Measurements from ENCODE around the gene FCER1G. TPM values are rescaled to one million over a fixed set of nuclear protein-coding genes. Genes with fewer than 3 reads are reported as not detected.

Gene FCER1G
- total RNA-seq, 2 donors from 2014 or later, result 16.8 to 77.8 TPM

DNA sequence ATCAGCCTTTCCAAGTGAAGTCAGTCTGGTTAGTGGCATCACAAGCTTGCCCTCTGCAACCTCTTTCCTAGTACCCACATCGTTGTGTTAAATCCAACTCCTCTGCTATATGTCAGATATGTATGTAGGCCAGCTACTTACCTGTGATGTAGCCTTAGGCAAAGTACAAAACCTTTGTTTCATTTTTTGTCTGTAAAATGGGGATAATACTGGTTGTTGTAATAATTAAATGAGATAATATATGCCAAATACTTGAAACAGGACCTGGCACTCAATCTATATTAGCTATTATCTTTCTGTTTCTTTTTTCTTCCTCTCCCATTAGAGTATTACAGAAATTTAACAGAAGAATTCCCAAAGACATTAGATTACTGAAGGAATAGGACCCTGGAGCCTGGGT is 44.7 kb downstream of the FCER1G start:
- H3K27me3 ChIP-seq, result no peaks in the 10 kb centered on the region
- H3K4me1 ChIP-seq, result peaks cover 0 to 9% of the 10 kb centered on the region in 2 donors
- H3K9me3 ChIP-seq, result peaks cover 0 to 14% of the 10 kb centered on the region in 2 donors
- TF ChIP-seq, protein P1, sequence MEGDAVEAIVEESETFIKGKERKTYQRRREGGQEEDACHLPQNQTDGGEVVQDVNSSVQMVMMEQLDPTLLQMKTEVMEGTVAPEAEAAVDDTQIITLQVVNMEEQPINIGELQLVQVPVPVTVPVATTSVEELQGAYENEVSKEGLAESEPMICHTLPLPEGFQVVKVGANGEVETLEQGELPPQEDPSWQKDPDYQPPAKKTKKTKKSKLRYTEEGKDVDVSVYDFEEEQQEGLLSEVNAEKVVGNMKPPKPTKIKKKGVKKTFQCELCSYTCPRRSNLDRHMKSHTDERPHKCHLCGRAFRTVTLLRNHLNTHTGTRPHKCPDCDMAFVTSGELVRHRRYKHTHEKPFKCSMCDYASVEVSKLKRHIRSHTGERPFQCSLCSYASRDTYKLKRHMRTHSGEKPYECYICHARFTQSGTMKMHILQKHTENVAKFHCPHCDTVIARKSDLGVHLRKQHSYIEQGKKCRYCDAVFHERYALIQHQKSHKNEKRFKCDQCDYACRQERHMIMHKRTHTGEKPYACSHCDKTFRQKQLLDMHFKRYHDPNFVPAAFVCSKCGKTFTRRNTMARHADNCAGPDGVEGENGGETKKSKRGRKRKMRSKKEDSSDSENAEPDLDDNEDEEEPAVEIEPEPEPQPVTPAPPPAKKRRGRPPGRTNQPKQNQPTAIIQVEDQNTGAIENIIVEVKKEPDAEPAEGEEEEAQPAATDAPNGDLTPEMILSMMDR (IDR thresholded peaks at IDR 0.05), result no peak
- no peak for DNase-seq (ENCODE audit: low spot score)
- H3K36me3 ChIP-seq, result no peaks in the 10 kb centered on the region
- no peak overlapping the region for H3K4me3 ChIP-seq
- no peak overlapping the region for H3K27ac ChIP-seq

- Histone ChIP-seq H3K36me3 (no peaks in the 10 kb centered on the region), H3K27ac (no peak overlapping the region), H3K4me3 (no peak overlapping the region), H3K27me3 (no peaks in the 10 kb centered on the region), H3K9me3 (peaks cover 0 to 14% of the 10 kb centered on the region in 2 donors), H3K4me1 (peaks cover 0 to 9% of the 10 kb centered on the region in 2 donors)
- DNase-seq (ENCODE audit: low spot score), result no peak
- TF ChIP-seq, protein P1 (IDR thresholded peaks at IDR 0.05), result no peak
Observed at GRCh38 chr1:161260376-161261260, 45.5 kb downstream of the FCER1G start.

DNA sequence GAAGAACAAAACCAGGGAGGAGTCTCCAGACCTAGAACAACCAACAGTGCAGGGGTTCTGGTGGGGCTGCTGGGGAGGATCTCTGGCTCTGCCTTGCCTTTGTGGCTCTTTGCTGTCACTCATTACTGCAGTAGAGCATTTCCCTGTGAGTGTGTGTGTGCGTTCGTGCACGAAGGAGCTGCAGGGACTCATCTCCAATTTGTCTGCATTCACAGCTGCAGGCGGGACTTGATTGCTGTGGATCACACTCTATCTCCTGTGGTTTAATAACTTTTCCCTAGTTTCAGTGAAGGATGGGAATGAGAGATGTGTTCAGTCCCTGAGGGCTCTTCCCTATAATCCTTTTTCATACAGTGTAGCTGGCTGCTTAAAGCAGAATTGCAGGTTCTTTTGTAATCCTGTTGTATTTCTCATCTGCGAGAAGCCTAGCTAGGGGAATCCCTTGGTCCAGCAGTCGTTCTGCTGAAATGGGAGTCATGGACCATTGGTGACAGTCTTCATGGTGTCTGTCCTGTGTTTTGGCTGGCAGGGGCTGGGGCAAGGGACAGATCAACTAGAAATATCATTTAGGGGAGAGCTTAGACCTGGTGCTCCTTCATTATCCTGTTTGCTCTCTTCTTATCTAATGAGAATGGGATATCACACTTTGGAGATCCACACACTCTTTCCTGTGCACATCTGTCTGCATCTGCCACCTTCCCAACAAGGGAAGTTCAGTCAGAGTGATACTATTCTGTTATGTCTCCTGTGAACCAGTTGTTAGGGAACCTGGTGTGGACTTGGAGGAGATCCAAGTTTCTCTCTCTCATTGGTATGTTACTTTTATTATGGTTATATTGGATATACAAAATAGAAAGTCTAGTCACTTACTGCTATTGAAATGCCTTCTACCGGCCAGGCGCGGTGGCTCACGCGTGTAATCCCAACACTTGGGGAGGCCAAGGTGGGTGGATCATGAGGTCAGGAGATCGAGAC is 46.5 kb downstream of the FCER1G start:
- no peak overlapping the region for H3K27ac ChIP-seq
- H3K27me3 ChIP-seq, result no peaks in the 10 kb centered on the region
- TF ChIP-seq, protein P1 (IDR thresholded peaks at IDR 0.05), result no peak
- H3K9me3 ChIP-seq, result peaks cover 0 to 12% of the 10 kb centered on the region in 2 donors
- no peak for DNase-seq (ENCODE audit: low spot score)
- H3K36me3 ChIP-seq, result no peaks in the 10 kb centered on the region
- H3K4me3 ChIP-seq, result no peak overlapping the region
- H3K4me1 ChIP-seq, result peaks cover 0 to 9% of the 10 kb centered on the region in 2 donors

DNA sequence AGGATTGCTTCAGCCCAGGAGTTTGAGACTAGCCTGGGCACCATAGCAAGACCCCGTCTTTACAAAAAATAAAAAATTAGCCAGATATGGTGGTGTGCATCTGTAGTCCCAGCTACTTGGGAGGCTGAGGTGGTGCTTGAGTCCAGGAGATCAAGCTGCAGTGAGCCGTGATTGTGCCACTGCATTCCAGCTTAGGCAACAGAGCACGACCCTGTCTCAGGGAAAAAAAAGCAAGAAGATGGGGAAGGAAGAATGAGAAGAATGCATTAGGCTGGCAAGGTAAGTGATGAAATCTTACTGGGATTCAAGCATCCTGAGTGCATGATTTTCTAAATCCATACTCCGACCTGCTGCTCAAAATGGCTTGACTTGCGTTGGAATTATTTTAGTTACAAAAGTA is 50.2 kb downstream of the FCER1G start:
- H3K4me3 ChIP-seq, result no peak overlapping the region
- no peaks in the 10 kb centered on the region for H3K9me3 ChIP-seq
- TF ChIP-seq, protein P1 (IDR thresholded peaks at IDR 0.05), result no peak
- H3K36me3 ChIP-seq, result no peaks in the 10 kb centered on the region
- H3K27ac ChIP-seq, result no peak overlapping the region
- no peaks in the 10 kb centered on the region for H3K27me3 ChIP-seq
- DNase-seq (ENCODE audit: low spot score), result no peak
- no peaks in the 10 kb centered on the region for H3K4me1 ChIP-seq

DNA sequence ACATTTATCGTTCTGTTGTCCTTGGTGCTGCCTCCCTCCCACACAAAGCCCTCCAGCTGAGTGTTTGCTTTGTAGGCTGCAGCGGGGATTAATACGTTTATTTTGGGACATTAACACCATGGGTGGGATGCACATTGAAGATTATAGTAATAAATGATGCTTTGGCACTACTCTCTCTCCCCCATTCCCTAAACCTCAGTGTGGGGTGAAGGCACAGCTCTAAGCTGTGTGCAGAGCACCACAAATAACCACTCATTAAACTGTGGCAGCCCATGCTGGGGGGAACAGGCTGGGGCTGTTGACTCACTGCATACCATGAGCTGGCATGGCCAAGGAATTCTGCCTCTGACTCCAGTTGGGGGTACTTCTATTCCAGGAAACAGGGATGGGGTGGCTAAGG is 51.1 kb downstream of the FCER1G start:
- Histone ChIP-seq H3K9me3 (no peaks in the 10 kb centered on the region), H3K27me3 (no peaks in the 10 kb centered on the region), H3K27ac (no peak overlapping the region), H3K4me1 (no peaks in the 10 kb centered on the region), H3K36me3 (no peaks in the 10 kb centered on the region), H3K4me3 (no peak overlapping the region)
- TF ChIP-seq, protein P1 (IDR thresholded peaks at IDR 0.05), result no peak
- no peak for DNase-seq (ENCODE audit: low spot score)

All from right atrium auricular region (tissue), 2 donors.